DMS 273 (cell line): ENCODE data around the gene HVCN1.
"Not testable (repeated sequence)": the region's sequence is repeated elsewhere in the genome, so short reads cannot be mapped to it uniquely, and the experiment has no call there.

Experiments
- DNase-seq: peaks from one replicate; lab custom pipeline; 2025; ENCODE audit not compliant: unreplicated experiment; lab: John Stamatoyannopoulos, UW

HVCN1 gene

DNA sequence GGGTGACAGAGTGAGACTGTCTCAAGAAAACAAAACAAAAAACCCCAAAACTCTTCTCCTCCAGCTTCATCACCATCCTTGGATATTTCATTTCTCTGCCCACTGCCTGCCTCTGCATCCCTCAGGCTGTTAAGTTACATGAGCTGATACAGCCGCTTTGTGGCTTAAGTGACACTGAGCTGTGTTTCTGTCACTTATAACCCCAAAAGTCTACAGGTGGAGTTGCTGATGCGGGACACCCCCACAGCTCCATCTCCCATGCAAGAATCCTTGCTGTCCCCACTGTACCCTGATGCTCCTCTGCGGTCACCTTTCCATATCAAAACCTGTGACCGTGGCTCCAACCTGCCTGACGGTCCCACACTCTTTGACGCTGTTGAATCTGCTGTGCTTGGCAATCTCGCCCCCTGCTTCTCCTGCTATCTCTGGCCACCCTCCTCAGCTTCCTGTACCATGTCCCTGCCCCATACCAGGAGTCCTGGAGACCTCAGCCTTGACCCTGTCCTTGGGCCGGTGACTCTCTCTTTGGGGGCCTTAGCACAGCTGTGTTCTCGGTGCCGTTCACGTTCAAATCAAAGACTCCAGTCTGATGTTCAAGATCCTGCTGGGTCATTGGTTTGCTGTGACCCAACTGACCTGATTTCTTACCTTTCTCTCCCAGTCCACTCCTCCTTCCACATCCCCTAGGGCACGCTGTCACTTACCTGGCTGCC, 20.3 kb downstream of the HVCN1 start:
- no peak for DNase-seq

DNA sequence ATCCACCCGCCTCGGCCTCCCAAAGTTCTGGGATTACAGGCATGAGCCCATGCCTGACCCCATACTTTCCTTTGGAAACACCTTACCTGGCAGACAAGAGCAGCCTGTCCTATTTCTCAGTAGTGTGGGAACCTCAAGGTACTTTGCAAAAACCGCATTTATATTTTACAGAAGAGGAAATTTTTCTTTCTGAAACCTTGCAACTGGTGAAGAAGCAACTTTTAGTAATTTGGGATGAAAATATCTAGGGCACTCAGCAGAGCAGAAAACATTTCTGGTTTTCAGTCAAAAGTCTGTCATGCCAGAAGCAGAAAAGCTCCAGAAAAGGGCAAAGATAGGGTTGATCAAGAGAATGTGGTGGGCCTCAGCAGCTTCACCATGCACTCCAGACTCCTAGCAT, 21.2 kb downstream of the HVCN1 start:
- no peak for DNase-seq

DNA sequence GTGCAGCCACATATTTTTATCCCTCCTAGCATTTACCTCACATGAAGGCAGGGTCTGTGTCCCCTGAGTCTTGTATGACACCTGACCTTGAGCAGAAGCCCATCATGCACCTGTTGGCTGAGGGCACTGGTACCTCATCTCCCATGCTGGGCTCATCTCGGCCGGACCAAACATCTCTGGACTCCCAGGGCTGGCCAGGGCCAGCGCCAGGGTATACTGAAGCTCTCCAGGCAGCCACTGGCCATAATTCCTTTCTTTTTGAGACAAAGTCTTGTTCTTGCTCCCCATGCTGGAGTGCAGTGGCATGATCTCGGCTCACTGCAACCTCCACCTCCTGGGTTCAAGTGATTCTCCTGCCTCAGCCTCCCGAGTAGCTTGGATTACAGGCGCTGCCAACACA, 22.0 kb downstream of the HVCN1 start:
- no peak for DNase-seq

DNA sequence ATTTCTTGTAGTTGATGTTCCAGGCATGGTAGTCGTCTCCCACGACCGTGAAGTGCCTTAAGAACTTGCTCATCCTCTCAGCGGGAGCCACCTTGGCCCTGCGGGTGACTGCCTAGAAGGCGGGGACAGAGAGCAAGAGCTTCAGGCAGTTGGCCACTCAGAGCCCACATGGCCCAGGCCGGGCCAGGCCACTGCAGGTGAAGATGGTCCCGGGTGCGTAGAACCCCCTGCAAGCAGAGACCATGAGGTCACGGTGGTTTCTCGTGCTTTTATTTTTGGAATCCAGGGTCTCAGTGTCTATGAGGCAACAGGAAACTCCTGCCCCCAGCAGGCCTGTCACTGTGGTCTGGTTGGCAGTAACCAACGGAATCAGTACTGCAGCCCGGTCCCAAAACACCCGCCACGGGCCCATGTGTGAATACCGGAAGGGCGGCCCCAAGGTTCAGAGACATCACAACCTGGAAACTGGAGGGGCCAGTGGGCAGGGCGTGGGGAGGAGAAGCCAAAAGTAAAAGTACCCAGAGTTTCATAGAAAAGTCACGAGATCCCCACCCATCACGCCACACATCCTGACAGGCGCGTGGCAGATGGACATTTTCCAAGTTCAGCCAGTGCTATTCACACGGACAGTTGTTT, 27.5 kb downstream of the HVCN1 start:
- DNase-seq: no peak

DNA sequence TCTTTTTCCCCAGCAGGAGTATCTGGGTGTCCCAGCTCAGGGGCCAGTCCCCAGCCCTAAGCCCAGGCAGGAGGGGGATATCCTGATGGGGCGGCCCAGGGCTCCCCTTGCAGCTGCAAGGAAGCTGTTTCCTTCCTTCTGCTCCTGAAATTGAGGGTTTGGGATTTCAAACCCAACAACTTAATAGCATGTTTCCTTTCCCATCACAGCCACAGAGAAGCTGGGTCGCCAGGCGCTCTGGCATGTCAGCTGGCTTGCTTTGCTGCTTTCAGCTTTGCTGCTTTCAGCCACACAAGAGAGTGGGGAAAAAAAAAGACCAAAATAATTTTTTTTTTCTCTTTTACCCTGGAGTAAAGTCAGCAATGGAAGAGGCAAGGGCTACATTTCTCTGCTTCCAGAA, 30.0 kb downstream of the HVCN1 start:
- no peak for DNase-seq

DNA sequence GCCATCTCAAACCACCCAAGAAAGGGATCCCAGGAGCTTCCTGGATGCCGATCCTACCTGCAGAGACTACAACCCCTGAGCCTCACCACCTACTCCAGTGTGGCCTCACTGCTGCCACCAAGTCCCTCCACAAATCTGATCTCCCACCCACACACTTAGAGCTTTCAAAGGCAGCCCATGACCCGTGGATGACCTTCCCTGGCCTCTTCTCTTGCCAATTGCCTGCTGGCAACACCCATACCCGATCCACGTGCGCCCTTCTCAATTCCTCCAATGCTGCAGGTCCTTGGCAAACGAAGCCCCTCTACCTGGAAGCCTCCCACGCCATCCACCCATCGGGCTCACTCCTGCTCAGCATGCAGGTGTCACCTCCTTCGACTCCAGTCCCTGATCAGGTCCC, 30.7 kb downstream of the HVCN1 start:
- no peak for DNase-seq

DNA sequence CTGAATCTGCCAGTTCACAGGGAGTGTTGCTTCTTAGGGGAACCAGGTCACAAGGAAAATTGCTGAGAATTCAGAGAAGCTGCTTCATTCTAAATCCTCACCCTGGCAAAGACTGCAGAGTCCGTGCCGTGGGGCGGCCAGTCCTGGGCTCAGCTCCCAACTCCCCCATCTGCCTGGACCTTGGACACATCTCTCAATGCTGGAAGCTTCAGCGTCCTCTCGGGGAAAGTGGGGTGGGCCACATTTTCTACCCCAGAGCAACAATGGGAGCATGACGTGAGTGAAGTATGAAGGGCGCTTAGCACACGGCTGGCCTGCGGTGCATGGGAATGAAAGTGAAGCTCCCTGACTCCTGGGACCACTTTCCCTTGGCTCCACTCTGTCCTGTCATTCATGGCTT, 31.2 kb downstream of the HVCN1 start:
- DNase-seq: no peak

DNA sequence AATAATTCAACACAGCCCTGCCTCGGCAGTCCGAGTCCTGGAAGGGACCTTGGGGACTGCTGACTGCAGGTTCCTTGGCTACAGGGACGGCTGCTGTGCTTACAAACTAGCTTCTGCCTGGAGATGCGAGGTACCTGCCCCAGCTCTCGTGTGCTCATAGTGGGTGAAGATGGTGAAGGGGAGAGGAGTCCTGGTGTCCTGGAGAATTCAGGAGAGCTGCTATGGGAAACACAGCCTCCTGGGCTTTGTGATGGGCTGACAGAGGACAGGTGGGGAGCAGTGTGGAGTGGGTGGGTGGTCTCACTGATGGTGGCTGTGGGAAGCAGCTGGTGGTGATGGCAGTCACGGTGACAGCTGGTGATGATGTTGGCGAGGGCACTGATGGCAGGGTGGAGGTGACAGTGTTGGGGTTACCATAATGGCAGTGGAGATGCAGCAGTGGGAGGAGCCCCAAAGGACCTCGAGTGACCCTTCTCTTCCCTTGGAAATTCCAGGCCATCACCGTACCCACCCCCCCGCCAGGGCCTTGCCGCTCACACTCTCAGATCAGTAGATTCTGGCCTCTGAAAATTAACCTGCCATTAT, 32.8 kb downstream of the HVCN1 start:
- DNase-seq: peak; percentile 27

DNA sequence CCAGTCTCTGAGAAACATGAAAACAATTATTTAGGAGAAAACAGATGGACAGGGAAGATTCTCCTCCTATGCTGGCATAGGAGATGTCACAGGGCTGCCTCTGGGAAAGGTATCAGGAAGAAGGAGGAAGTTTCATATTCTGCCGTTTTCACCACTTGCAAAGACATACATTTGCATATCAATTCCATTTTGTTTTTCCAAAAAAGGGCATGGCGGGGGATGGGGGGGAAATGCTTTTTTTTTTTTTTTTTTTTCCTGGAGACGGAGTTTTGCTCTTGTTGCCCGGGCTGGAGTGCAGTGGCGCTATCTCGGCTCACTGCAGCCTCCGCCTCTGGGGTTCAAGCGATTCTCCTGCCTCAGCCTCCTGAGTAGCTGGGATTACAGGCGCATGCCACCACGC, 34.7 kb downstream of the HVCN1 start:
- not testable (repeated sequence) for DNase-seq

DNA sequence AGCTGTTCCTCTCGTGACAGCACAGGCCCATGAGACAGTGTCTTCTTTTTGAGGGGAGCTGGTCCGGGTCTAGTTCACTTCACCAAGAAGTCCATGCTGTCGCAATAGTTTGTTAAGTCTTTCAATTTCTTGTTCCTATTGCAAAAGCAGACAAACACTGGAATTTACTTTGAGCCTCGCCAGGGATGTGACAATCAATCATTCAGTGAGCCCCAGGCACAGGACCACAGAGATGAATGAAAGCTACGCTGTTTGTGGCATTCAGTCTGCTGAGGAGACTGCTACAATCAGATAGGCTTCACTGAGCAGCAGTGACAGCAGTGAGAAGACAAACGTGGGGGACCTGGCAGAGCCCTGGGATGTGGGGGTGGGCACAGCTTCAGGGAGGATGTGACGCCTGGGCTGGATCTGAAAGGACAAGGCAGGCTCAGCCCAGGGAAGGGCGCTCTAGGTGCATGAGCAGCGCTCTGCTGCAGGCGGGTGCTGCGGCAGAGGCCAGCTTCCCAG, 39.5 kb downstream of the HVCN1 start:
- no peak for DNase-seq

DNA sequence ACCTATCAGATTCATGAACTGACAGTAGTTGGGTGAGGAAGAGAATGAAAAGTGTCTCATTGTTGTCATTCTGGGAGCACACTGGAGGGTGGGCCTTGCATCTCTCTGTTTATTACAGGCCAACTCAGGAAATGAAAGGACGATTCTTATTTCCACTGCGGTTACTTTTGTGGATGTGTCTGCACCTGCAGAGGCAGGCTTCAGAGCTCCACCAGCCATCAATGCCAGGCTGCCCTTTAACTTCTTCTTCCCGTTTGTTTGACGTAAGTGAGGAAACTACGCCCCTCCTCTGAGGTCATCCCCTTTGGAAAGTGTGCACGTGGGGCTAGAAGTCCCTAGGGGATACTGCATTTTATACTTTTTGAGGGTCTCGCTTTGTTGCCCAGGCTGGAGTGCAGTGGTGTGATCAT, 41.3 kb downstream of the HVCN1 start:
- no peak for DNase-seq

DNA sequence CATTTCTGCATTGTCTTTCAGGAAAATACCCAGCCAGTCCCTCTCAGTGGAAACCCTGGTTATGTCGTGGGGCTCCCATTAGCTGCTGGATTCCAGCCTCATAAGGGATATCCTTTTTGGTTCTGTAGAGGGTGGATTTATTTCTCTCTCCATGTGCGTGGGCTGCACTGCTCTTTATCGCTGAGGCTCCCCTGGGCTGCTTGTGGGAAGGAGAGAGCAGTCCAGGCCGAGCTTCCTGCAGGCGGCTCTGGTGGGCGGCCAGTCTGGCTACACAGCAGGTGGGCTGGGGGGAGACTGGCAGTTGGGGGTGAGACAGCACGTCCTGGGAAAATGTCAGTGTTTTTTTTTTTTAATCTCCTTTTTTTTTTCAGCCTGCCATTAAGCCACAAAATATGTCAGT, 47.4 kb downstream of the HVCN1 start:
- peak; percentile 57 for DNase-seq

DNA sequence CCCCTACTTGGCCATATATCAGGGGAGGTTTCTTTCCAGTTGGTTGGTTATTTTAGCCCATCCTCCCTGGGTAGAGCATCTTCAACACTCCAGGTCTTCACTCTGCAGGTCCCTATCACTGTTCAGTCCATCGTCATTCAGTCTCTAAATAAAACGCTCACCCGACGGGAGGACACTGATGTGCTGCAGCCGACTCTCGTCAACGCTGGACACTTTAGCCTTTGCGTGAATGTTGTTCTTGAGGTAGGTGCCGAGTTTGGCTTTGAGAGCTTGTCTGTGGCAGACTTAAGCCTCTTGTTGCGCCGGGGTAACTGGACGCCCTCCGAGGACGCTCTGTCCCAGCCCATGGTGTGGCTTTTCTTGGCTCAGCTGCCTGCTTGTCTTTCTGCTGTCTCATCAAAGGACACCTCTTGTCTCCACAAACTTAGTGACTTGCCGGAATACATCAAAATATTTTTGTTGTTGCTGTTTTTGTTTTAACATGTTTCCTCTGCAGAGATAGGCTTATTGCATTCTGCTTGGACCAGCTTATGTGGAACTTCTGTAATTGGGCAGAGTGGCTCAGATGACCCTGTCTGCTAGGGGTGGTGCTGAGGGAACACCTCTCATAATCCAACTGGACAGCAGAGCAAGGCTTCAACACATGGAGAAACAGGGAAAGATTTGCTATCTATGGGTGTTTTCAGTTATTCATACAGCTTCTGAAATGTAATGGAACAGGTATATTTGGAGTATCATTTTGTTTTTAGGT, 48.5 kb downstream of the HVCN1 start:
- DNase-seq: no peak

DNA sequence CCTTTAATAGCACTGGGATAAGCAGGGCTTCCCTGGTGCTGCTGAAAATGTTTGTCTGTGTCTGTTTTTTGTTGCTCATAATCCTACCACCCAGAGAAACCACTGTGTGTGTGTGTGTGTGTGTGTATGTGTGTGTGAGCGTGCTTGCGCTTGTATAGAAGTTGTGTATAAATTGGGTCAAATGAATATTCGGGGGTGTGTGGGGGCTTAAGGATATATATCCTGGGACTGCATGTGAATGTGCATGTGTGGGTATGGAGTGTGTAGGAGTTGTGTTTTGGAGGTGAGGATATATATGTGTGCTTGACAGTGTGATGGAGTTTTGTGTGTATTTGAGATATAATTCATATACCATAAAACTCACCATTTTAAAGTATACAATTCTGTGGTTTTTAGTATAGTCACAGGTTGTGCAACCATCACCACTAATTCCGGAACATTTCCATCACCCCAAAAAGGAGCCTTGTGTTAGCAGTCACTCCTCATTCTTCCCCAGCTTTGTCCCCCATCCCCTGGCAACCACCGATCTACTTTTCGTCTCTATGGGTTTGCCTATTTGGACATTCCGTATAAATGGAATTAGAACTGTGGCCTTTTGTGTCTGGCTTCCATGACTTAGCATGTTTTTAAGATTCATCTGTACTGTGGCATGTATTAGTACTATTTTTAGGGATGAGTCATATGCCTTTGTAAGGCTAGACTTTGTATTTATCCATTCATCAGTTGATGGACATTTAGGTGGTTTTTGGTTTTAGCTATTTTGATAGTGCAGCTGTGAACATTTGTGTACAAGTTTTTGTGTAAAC, 49.4 kb downstream of the HVCN1 start:
- DNase-seq: no peak

DNA sequence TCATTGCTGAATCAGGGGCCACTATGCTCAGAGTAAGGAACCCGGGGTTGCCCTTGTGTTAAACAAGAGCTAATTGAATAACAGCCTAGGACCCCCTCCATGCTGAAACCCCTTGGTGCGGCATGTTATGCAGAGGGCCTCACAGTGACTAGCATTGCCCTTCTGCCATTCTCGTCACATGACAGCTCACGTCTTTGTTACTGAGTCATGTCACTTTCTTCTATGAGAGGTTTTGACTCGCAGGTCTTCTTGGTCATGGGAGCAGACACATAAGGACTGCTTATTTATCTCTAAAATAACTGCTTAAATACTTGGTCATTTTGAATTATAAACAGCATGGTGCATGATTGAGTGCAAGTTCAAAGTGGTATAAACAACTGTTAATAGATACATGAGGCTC, 50.1 kb downstream of the HVCN1 start:
- no peak for DNase-seq

DNA sequence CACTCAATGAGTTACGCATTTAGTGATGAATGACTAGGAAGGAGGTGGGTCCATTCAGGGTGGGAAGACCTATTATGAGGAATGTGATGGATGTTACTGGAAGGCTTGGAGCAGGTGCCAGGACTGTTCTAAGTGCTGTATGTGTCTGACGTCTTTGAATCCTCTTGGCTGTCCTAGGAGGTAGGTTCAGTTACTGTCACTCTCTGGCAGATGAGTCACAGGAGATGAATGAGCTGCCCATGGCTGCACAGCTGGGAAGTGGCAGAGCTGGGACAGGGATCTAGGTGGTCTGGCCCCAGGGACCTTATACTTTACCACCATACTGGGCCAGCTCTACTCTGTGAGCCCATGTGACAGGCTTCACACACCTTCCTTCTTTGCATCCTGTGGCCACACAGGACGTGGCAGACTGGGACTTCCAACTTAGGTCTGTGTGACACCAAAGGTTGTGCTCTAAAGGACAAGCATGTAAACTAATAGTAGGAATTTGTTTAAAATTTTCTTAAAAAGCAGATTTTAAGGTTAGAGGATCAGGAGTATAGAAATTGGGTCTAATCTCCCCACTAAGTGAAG, 51.0 kb downstream of the HVCN1 start:
- no peak for DNase-seq

DNA sequence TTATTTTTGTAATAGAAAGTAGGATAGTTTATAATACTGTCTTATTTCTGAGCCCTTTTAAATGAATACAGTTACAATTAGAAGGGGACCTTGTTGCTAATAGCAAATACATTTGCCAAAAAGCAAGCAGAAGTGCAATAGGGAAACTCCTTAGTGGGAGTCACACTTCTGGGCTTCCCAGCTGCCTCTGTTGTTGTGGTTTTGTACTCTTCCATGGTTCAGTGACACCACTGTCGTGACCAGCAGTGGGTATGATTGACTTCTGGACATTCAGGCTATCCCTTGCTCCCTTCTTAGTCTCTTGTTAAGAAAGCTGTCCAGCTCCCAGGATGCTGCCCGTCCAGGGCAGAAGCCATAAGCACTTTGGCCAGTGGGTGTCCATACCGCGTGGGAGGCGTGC, 52.4 kb downstream of the HVCN1 start:
- DNase-seq: no peak

DNA sequence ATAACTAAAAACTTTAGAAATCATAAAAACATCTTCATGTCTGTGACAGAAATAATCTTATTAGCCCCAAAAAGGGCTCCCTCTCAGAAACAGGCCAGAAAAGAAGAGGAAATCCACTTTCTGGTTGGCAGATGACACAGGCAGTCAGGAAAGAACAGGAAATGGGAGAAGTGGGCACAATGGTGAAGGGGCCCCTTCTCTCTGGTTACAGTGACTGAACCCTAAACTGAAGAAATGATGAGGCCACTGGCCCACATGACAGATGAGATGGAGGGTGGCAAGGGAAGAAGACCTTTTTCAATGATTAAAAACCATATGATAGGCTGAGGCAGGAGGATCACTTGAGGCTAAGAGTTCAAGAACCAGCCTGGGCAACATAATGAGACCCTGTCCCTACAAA, 53.9 kb downstream of the HVCN1 start:
- DNase-seq: no peak

DNA sequence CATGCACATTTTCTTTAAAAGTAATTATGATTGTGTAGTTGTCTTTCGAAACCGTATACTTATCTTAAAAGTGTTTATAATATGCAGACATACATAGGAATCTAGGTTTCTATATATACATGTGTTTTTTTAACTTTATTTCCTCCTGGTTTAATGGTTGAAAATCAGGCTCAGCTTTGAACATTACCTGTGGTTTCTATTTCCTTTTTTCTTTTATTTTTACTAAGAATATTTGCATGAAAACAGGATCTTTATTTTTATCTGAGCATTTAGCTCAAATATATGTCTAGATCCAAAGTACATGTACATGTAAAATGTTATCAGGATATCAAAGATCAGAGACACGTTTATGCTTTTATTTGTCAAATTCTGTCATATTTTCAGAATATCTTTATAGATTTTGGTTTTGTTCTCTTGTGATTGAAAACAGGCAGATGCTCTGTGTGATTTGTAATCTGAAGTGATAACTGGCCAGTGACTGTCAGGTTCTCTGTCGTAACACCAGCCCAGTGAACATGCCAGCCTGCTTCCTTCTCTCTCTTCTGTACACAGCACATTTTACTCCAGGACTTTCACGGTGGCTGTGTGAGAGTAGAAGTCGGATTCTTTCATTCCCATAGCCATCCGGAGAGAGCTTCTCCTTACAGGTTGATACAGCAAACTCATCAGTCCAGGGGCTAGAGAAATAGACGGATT, 61.3 kb downstream of the HVCN1 start:
- DNase-seq: no peak

DNA sequence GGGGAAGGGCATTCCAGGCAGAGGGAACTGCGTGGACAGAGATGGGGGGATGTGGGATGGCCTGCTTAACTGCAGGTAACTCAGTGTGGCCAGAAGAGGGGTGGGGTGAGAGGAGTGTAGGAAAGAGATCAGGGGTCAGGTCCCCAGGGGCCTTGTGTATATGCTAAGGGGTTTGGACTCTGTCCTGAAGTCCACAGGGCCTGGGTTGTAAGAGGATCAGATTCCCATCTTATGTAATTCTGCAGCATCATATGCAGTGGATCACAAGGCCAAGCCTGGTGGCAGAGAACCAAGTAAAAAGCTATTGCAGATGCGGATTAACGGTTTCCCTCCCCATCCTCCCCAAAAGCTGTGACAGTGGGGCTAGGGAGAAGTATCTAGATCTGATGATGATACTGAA, 66.3 kb downstream of the HVCN1 start:
- DNase-seq: no peak
